Kidney (tissue), 14 donors: Measurements from ENCODE around the gene DBP. TPM values are rescaled to one million over a fixed set of nuclear protein-coding genes. Genes with fewer than 3 reads are reported as not detected.

ENCODE experiments used
- DNase-seq, 5 donors: peaks; one replicate each; pipeline ENCODE4 v3.0.0-alpha.2; 2013 to 2020
- FAIRE-seq: peaks from 2 replicates; lab custom pipeline; 2012; peaks lifted over from hg19 to GRCh38; lab: Jason Lieb, UNC
- H3K27ac ChIP-seq, 2 donors: one replicate each; pipeline ENCODE4 v1.7.0; 2013; ENCODE audit warnings: low read depth in 2 of 2, low read length in 2 of 2, inconsistent platforms in 1 of 2
- H3K27me3 ChIP-seq: one replicate; pipeline ENCODE4 v1.7.1; 2013; ENCODE audit warnings: low read length, inconsistent platforms; ENCODE audit not compliant: control insufficient read depth, insufficient read depth
- H3K36me3 ChIP-seq, 3 donors: one replicate each; pipeline versions ENCODE4 v1.7.0 to v1.7.1; 2013; ENCODE audit warnings: low read length in 3 of 3, control low read depth in 1 of 3, inconsistent platforms in 1 of 3; ENCODE audit not compliant: insufficient read depth in 3 of 3, control insufficient read depth in 2 of 3
- H3K4me1 ChIP-seq, 3 donors: one replicate each; pipeline versions ENCODE4 v1.7.0 to v1.7.1; 2013; ENCODE audit warnings: low read length in 3 of 3, inconsistent platforms in 1 of 3, low read depth in 1 of 3; ENCODE audit not compliant: control insufficient read depth in 2 of 3, insufficient read depth in 2 of 3
- H3K4me3 ChIP-seq, 3 donors: one replicate each; pipeline versions ENCODE4 v1.7.0 to v1.8.1; 2013; ENCODE audit warnings: low read length in 3 of 3, control low read depth in 1 of 3, inconsistent platforms in 1 of 3
- H3K9ac ChIP-seq, 3 donors: one replicate each; pipeline versions ENCODE4 v1.7.0 to v1.7.1; 2013; ENCODE audit warnings: low read length in 3 of 3, control low read depth in 1 of 3, inconsistent platforms in 1 of 3
- H3K9me3 ChIP-seq, 3 donors: one replicate each; pipeline versions ENCODE4 v1.7.0 to v1.7.1; 2013; ENCODE audit warnings: low read length in 3 of 3, control low read depth in 1 of 3, inconsistent platforms in 1 of 3; ENCODE audit not compliant: control insufficient read depth in 2 of 3, insufficient read depth in 1 of 3
- CTCF ChIP-seq: IDR thresholded peaks from 3 replicates; pipeline ENCODE4 v1.5.1; 2012; ENCODE audit warnings: mild to moderate bottlenecking, moderate library complexity, borderline replicate concordance; ENCODE audit not compliant: insufficient read depth; ENCODE audit errors: extremely low read depth
- intact Hi-C: fragments of 100-400 bp; cut with DNase I; formaldehyde crosslinking; loops from one replicate; pipeline ENCODE4 v1.11.1; 2022
- polyA plus RNA-seq: library from polyadenylated mRNA; stranded (reverse); fragments of 350-450 nt; fragmentation: Illumina TruSeq; extraction: RNeasy Lipid Tissue Mini Kit (QIAGEN cat#74804); gene quantifications from one replicate; pipeline ENCODE4 v1.2.3, GENCODE V29; 2014; ENCODE audit warnings: low read depth, low replicate concordance; ENCODE audit not compliant: insufficient read depth
- total RNA-seq: library from RNA; stranded (reverse); fragmentation: NEBNext Ultra II Directional; extraction: Animal tissue kit (Norgen Biotek cat#: 25700); gene quantifications from one replicate; pipeline ENCODE4 v1.2.1, GENCODE V29; 2021
- donor health status: control.
- donor health status: control.
- donor health status: control.
- donor health status: control.
- donor health status: control.
- donor health status: DM: yes; HTN: yes; CAD: no.
- donor health status: Normal renal cell carcinoma (clear cell type).

DBP gene
- total and polyA plus RNA-seq, 2 donors from 2014 or later: 14.5 to 20.4 TPM

GRCh38 chr19:48646722-48647216, 9.6 kb upstream of the DBP start:
- intact Hi-C loops: no loop called here
- H3K9me3 ChIP-seq: no peaks in the 10 kb centered on the region
- peaks cover 0 to 7% (median 0%) of the 10 kb centered on the region in 3 donors for H3K4me1 ChIP-seq
- H3K27ac ChIP-seq: no peak overlapping the region
- H3K36me3 ChIP-seq: no peaks in the 10 kb centered on the region
- H3K27me3 ChIP-seq: no peaks in the 10 kb centered on the region
- TF ChIP-seq CTCF: no peak
- H3K4me3 ChIP-seq: peak overlapping the region in 1 of 3 donors; percentile 7
- FAIRE-seq (no peak), DNase-seq (no peak)
- no peak overlapping the region for H3K9ac ChIP-seq

- FAIRE-seq: no peak
- H3K27ac ChIP-seq: peak within 1 kb of the TSS; percentile 87 to 95
- peaks cover 0 to 7% (median 0%) of the 10 kb centered on the region in 3 donors for H3K4me1 ChIP-seq
- peak; percentile 88 for TF ChIP-seq CTCF
- intact Hi-C loops: no loop called here
- DNase-seq: peak; percentile 95 to 97 (median 96)
- H3K27me3 ChIP-seq: no peaks in the 10 kb centered on the region
- H3K36me3 ChIP-seq: no peaks in the 10 kb centered on the region
- no peaks in the 10 kb centered on the region for H3K9me3 ChIP-seq
- peak within 1 kb of the TSS; percentile 52 to 70 (median 61) for H3K4me3 ChIP-seq
- H3K9ac ChIP-seq: peak within 1 kb of the TSS; percentile 15 to 82 (median 23)
Measured at GRCh38 chr19:48646001-48646721, 9.0 kb upstream of the DBP start, which contains the start of gene CA11. Gene CA11, minus strand, starts transcription at chr19:48646187. Its CDS starts 555 bp downstream, at chr19:48645632.

- H3K9me3 ChIP-seq: no peaks in the 10 kb centered on the region
- H3K9ac ChIP-seq: peak overlapping the region; percentile 10 to 82 (median 15)
- H3K27me3 ChIP-seq: no peaks in the 10 kb centered on the region
- H3K4me3 ChIP-seq: peak overlapping the region; percentile 52 to 70 (median 61)
- no peaks in the 10 kb centered on the region for H3K36me3 ChIP-seq
- FAIRE-seq (no peak), DNase-seq (peak in 2 of 5 donors; percentile 18 to 48)
- TF ChIP-seq CTCF: no peak
- H3K27ac ChIP-seq: peak overlapping the region; percentile 87 to 95
- H3K4me1 ChIP-seq: peaks cover 0 to 7% (median 0%) of the 10 kb centered on the region in 3 donors
- intact Hi-C loops: no loop called here
Measured at GRCh38 chr19:48645620-48646000, 8.4 kb upstream of the DBP start.
